HepG2 (cell line): ENCODE data around the gene IMPDH1. TPM values are rescaled to one million over a fixed set of nuclear protein-coding genes. Genes with fewer than 3 reads are reported as not detected.

Source experiments
- ATAC-seq: fragments of 200-7000 bp; cut with Tn5 transposase; 3 replicates; pipeline ENCODE4 v1.9.1; 2020; ENCODE audit warnings: mild to moderate bottlenecking, moderate library complexity
- BruUV-seq: library from RNA; stranded (reverse); fragments of 400-500 nt; replicated peaks from 2 replicates; lab custom pipeline; 2021; lab: Mats Ljungman, UMichigan
- CTCF ChIA-PET: fragments of 300-600 bp; formaldehyde crosslinking; extraction: SDS; loops from one replicate; lab custom pipeline; 2021; ENCODE audit warnings: low total read pairs, inconsistent platforms, low intra/inter-chr PET ratio; lab: Yijun Ruan, JAX
- POLR2A ChIA-PET: fragments of 350-600 bp; sonication (Branson Sonifier 250); formaldehyde crosslinking; loops from one replicate; lab custom pipeline; 2020; ENCODE audit warnings: antibody characterized with exemption, inconsistent platforms; lab: Yijun Ruan, JAX
- DNase-seq: peaks from one replicate; pipeline ENCODE4 v3.0.0-alpha.2; 2015; ENCODE audit warnings: low spot score
- FAIRE-seq: peaks from 3 replicates; lab custom pipeline; 2011; peaks lifted over from hg19 to GRCh38; lab: Jason Lieb, UNC
- H2AFZ ChIP-seq: one replicate; pipeline ENCODE4 v1.6.1; 2011; ENCODE audit warnings: low read length, inconsistent platforms
- H3K27ac ChIP-seq: fragments of 300-600 bp; 3 replicates; pipeline ENCODE4 v1.8.0; 2011; ENCODE audit warnings: mixed run types, mild to moderate bottlenecking, mixed read lengths, low read length, inconsistent platforms; ENCODE audit not compliant: insufficient read depth; ENCODE audit errors: extremely low read length
- H3K27me3 ChIP-seq, 2 experiments: fragments of 200-600 bp in 1 of 2; 2 replicates in 1 of 2; 3 replicates in 1 of 2; pipeline versions ENCODE4 v1.6.0 to v1.8.0; 2011; ENCODE audit warnings: low read length in 2 of 2, mild to moderate bottlenecking in 2 of 2, moderate library complexity in 2 of 2, inconsistent platforms in 1 of 2; ENCODE audit not compliant: insufficient read depth in 2 of 2, control insufficient read depth in 1 of 2
- H3K36me3 ChIP-seq, 2 experiments: fragments of 200-600 bp in 1 of 2; replicated peaks in 1 of 2; 2 replicates in 1 of 2; 3 replicates in 1 of 2; pipeline versions ENCODE4 v1.5.1 to v1.8.0; 2011; ENCODE audit warnings: low read length in 2 of 2, inconsistent platforms in 1 of 2; ENCODE audit not compliant: insufficient read depth in 2 of 2, control insufficient read depth in 1 of 2
- H3K4me1 ChIP-seq: 2 replicates; pipeline ENCODE4 v1.5.1; 2012; ENCODE audit warnings: low read length, inconsistent platforms; ENCODE audit not compliant: insufficient read depth
- H3K4me2 ChIP-seq: 2 replicates; pipeline ENCODE4 v1.6.0; 2011; ENCODE audit warnings: low read depth, low read length, inconsistent platforms
- H3K4me3 ChIP-seq, 3 experiments: fragments of 200-600 bp in 1 of 3; sonication (generic), shearing (Covaris generic) in 1 of 3; replicated peaks in 1 of 3; 2 replicates each; pipeline ENCODE4 v1.5.1; 2011 to 2016; ENCODE audit warnings: low read length in 3 of 3, inconsistent platforms in 2 of 3, low read depth in 2 of 3, mild to moderate bottlenecking in 2 of 3, control low read depth in 1 of 3, mixed read lengths in 1 of 3; ENCODE audit not compliant: insufficient read depth in 1 of 3
- H3K79me2 ChIP-seq: one replicate; pipeline ENCODE4 v1.6.1; 2011; ENCODE audit warnings: low read length, inconsistent platforms; ENCODE audit not compliant: insufficient read depth
- H3K9ac ChIP-seq: 2 replicates; pipeline ENCODE4 v1.6.0; 2011; ENCODE audit warnings: mild to moderate bottlenecking, low read depth, low read length, inconsistent platforms; ENCODE audit not compliant: insufficient read depth
- H3K9me3 ChIP-seq: 2 replicates; pipeline ENCODE4 v1.5.1; 2012; ENCODE audit warnings: mild to moderate bottlenecking, low read length
- H4K20me1 ChIP-seq: 2 replicates; pipeline ENCODE4 v1.6.0; 2011; ENCODE audit warnings: inconsistent platforms, mild to moderate bottlenecking, low read length, moderate library complexity; ENCODE audit not compliant: insufficient read depth
- MIER2 ChIP-seq: IDR thresholded peaks from 2 replicates; pipeline ENCODE4 v1.6.1; 2016; ENCODE audit warnings: missing biosample characterization, missing genetic modification reagents
- POLR2AphosphoS2 ChIP-seq: IDR thresholded peaks from 2 replicates; pipeline ENCODE4 v1.6.1; 2011; ENCODE audit warnings: low read depth, low read length, improper control_type of control experiment
- ZNF354B ChIP-seq: sonication (generic); formaldehyde crosslinking; IDR thresholded peaks from 2 replicates; pipeline ENCODE4 v1.8.0; 2022; ENCODE audit warnings: mild to moderate bottlenecking, missing genetic modification reagents
- ZNF629 ChIP-seq: sonication (generic); formaldehyde crosslinking; conservative IDR thresholded peaks from 2 replicates; pipeline ENCODE4 v1.5.0; 2020; ENCODE audit warnings: missing genetic modification reagents
- WGBS: methylation state at CpG from one replicate; pipeline ENCODE4 v1.1.6; 2017; ENCODE audit warnings: low lambda C conversion rate; 5-methylcytosine and 5-hydroxymethylcytosine counted together
- in situ Hi-C: cut with HindIII; loops from 2 replicates; pipeline ENCODE4 v1.10.0; 2017; ENCODE audit warnings: low pct_unique_long_range_greater_than_20kb; ENCODE audit not compliant: extremely low pct_ligation_motif_present
- intact Hi-C: fragments of 100-400 bp; cut with micrococcal nuclease; formaldehyde crosslinking; loops from one replicate; pipeline ENCODE4 v1.10.0; 2022; ENCODE audit not compliant: unreplicated experiment
- polyA plus RNA-seq, 8 experiments: library from polyadenylated mRNA; depleted of rRNA in 3 of 8; stranded (reverse) in 7 of 8; unstranded in 1 of 8; fragments of >200 nt; fragmentation: Illumina TruSeq in 4 of 8; extraction: Trizol in 4 of 8; gene quantifications; 2 replicates each; pipeline versions ENCODE4 v1.2.1 to v1.2.3, GENCODE V29; 2011 to 2016; ENCODE audit warnings: low read depth in 4 of 8, missing spikeins in 1 of 8, mixed read lengths in 1 of 8; ENCODE audit not compliant: insufficient read depth in 1 of 8
- total RNA-seq, 5 experiments: library from RNA; depleted of rRNA; stranded (reverse); fragments of >200 nt; fragmentation: Illumina TruSeq; extraction: Trizol; gene quantifications; 2 replicates each; pipeline ENCODE4 v1.2.3, GENCODE V29; 2016; ENCODE audit warnings: low read depth in 1 of 5
- TF ChIP-seq, protein P1 (sequence below): sonication (generic); formaldehyde crosslinking; conservative IDR thresholded peaks from 2 replicates; pipeline ENCODE4 v1.8.0; 2022; ENCODE audit warnings: mild to moderate bottlenecking, moderate library complexity, missing genetic modification reagents
- TF ChIP-seq, protein P2 (sequence below): fragments of 450-650 bp; IDR thresholded peaks from 2 replicates; pipeline ENCODE4 v1.6.1; 2016
- TF ChIP-seq, protein P3 (sequence below): sonication (generic); formaldehyde crosslinking; IDR thresholded peaks from 2 replicates; pipeline ENCODE4 v1.4.0; 2020; ENCODE audit warnings: missing genetic modification reagents, mild to moderate bottlenecking, borderline replicate concordance

Gene IMPDH1
- total and polyA plus RNA-seq, 2 of the 13 experiments (the other 11 are each of a cell fraction or from before 2014, with no cell fraction given) = 22.8 to 34.0 TPM

DNA sequence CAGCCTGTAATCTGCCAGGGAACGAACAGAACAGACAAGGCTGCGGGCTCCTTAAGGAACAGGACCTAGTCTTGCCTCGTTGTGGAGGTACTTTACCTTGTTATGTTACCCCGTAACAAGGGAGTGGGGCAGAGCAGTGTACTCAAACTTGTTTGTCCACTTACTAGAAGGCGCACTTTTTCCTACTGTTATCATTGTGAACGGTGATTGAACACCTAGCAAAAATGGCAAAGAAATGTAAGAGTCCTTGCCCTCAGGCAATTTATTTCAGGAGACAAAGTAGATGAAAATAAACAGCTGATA lies 620 bp upstream of the IMPDH1 start:
- Histone ChIP-seq H3K4me1 (peaks cover 40% of the 10 kb centered on the region), H3K4me3 (peak overlapping the region; percentile 57 to 75 (median 67)), H4K20me1 (no peaks in the 10 kb centered on the region), H3K27ac (no peak overlapping the region)
- CTCF ChIA-PET = no interaction called here
- WGBS = 4% methylated on average over 6 of the region's 6 CpGs
- in situ Hi-C loops = no loop called here
- TF ChIP-seq, protein P1, sequence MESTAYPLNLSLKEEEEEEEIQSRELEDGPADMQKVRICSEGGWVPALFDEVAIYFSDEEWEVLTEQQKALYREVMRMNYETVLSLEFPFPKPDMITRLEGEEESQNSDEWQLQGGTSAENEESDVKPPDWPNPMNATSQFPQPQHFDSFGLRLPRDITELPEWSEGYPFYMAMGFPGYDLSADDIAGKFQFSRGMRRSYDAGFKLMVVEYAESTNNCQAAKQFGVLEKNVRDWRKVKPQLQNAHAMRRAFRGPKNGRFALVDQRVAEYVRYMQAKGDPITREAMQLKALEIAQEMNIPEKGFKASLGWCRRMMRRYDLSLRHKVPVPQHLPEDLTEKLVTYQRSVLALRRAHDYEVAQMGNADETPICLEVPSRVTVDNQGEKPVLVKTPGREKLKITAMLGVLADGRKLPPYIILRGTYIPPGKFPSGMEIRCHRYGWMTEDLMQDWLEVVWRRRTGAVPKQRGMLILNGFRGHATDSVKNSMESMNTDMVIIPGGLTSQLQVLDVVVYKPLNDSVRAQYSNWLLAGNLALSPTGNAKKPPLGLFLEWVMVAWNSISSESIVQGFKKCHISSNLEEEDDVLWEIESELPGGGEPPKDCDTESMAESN (CRISPR knock-in tag) = 0 out of 2 replicates have a peak, but pooled peaks have one; percentile 5
- TF ChIP-seq ZNF629 (CRISPR knock-in tag) = no peak
- TF ChIP-seq, protein P2, sequence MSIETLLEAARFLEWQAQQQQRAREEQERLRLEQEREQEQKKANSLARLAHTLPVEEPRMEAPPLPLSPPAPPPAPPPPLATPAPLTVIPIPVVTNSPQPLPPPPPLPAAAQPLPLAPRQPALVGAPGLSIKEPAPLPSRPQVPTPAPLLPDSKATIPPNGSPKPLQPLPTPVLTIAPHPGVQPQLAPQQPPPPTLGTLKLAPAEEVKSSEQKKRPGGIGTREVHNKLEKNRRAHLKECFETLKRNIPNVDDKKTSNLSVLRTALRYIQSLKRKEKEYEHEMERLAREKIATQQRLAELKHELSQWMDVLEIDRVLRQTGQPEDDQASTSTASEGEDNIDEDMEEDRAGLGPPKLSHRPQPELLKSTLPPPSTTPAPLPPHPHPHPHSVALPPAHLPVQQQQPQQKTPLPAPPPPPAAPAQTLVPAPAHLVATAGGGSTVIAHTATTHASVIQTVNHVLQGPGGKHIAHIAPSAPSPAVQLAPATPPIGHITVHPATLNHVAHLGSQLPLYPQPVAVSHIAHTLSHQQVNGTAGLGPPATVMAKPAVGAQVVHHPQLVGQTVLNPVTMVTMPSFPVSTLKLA = no peak
- TF ChIP-seq MIER2 (CRISPR knock-in tag) = no peak
- TF ChIP-seq, protein P3, sequence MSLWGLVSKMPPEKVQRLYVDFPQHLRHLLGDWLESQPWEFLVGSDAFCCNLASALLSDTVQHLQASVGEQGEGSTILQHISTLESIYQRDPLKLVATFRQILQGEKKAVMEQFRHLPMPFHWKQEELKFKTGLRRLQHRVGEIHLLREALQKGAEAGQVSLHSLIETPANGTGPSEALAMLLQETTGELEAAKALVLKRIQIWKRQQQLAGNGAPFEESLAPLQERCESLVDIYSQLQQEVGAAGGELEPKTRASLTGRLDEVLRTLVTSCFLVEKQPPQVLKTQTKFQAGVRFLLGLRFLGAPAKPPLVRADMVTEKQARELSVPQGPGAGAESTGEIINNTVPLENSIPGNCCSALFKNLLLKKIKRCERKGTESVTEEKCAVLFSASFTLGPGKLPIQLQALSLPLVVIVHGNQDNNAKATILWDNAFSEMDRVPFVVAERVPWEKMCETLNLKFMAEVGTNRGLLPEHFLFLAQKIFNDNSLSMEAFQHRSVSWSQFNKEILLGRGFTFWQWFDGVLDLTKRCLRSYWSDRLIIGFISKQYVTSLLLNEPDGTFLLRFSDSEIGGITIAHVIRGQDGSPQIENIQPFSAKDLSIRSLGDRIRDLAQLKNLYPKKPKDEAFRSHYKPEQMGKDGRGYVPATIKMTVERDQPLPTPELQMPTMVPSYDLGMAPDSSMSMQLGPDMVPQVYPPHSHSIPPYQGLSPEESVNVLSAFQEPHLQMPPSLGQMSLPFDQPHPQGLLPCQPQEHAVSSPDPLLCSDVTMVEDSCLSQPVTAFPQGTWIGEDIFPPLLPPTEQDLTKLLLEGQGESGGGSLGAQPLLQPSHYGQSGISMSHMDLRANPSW (CRISPR knock-in tag) = no peak
- no peak for TF ChIP-seq POLR2AphosphoS2
- TF ChIP-seq ZNF354B (CRISPR knock-in tag) = no peak
- TF ChIP-seq, all 625 proteins: peak for 1
- Histone ChIP-seq H3K36me3 (no peaks in the 10 kb centered on the region), H2AFZ (peak overlapping the region; percentile 70), H3K79me2 (no peaks in the 10 kb centered on the region), H3K27me3 (peaks cover 2 to 24% of the 10 kb centered on the region in 2 experiments; a peak in 2 of 5 replicates), H3K9ac (peak overlapping the region; percentile 44; the same call in 1 of the 2 replicates), H3K9me3 (no peaks in the 10 kb centered on the region), H3K4me2 (peak overlapping the region; percentile 100)
- ATAC-seq (no peak), DNase-seq (no peak), FAIRE-seq (no peak)
- POLR2A ChIA-PET = interaction anchor here (0.7 kb wide), 1 partner anchor 45 kb away, joined by 3 read pairs; no protein-coding TSS in a partner anchor
- intact Hi-C loops = no loop called here
- BruUV-seq = no TSS peak
